ENCODE measurements around the gene GRID2.

DNA sequence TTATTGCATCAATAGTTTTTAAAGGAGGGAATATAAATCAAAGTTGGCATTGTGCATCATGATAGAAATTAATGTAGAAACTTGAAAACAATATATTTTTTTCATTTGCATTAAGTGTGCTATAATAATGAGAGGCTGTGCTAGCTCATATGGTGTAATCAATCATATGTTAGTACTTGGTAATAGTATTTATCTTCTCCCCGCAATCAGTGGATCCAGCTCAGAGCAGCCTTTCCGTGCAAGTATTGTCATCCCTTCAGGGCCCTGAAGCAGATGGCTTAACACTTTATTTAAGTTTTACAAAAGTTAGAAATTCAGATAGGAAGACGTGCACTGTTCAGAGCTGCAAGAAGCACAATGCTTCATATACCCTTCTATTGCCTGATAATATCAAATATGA lies 908.5 kb downstream of the GRID2 start:
- TF ChIP-seq, protein P1, sequence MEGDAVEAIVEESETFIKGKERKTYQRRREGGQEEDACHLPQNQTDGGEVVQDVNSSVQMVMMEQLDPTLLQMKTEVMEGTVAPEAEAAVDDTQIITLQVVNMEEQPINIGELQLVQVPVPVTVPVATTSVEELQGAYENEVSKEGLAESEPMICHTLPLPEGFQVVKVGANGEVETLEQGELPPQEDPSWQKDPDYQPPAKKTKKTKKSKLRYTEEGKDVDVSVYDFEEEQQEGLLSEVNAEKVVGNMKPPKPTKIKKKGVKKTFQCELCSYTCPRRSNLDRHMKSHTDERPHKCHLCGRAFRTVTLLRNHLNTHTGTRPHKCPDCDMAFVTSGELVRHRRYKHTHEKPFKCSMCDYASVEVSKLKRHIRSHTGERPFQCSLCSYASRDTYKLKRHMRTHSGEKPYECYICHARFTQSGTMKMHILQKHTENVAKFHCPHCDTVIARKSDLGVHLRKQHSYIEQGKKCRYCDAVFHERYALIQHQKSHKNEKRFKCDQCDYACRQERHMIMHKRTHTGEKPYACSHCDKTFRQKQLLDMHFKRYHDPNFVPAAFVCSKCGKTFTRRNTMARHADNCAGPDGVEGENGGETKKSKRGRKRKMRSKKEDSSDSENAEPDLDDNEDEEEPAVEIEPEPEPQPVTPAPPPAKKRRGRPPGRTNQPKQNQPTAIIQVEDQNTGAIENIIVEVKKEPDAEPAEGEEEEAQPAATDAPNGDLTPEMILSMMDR (IDR thresholded peaks at IDR 0.05; ENCODE audit: low read length) = no peak
- TF ChIP-seq EZH2 (optimal IDR thresholded peaks at IDR 0.05; ENCODE audit: low read depth, low read length) = no peak

Data from MM.1S (cell line).